Spleen (tissue), 11 donors: ENCODE measurements around the gene FAM110A. TPM values are rescaled to one million over a fixed set of nuclear protein-coding genes. Genes with fewer than 3 reads are reported as not detected.
A peak's percentile ranks its signal among the peaks of the same experiment; 100 is the strongest.

Experiments
- DNase-seq: peaks from one replicate; pipeline ENCODE4 v3.0.0-alpha.2; 2020
- H3K27ac ChIP-seq, 8 donors: fragments of 200-600 bp; sonication (generic) in 7 of 8; 1 replicate in 4 of 8; 2 replicates in 4 of 8; pipeline versions ENCODE4 v1.5.0 to v1.8.0; 2016 to 2021; ENCODE audit warnings: inconsistent platforms in 4 of 8, mild to moderate bottlenecking in 4 of 8, moderate library complexity in 1 of 8
- H3K27me3 ChIP-seq, 7 donors: fragments of 200-600 bp; sonication (generic) in 6 of 7; replicated peaks in 1 of 7; 1 replicate in 4 of 7; 2 replicates in 3 of 7; pipeline versions ENCODE4 v1.5.0 to v1.8.0; 2016 to 2021; ENCODE audit warnings: inconsistent platforms in 3 of 7, mild to moderate bottlenecking in 1 of 7
- H3K36me3 ChIP-seq, 6 donors: fragments of 200-600 bp; sonication (generic) in 5 of 6; 1 replicate in 4 of 6; 2 replicates in 2 of 6; pipeline versions ENCODE4 v1.5.0 to v1.8.0; 2016 to 2021; ENCODE audit warnings: inconsistent platforms in 2 of 6
- H3K4me1 ChIP-seq, 6 donors: fragments of 200-600 bp; sonication (generic) in 5 of 6; 1 replicate in 3 of 6; 2 replicates in 3 of 6; pipeline versions ENCODE4 v1.5.0 to v1.8.0; 2016 to 2021; ENCODE audit warnings: inconsistent platforms in 3 of 6
- H3K4me3 ChIP-seq, 8 donors: fragments of 200-600 bp; sonication (generic) in 7 of 8; 1 replicate in 4 of 8; 2 replicates in 4 of 8; pipeline versions ENCODE4 v1.5.0 to v1.8.0; 2016 to 2021; ENCODE audit warnings: inconsistent platforms in 4 of 8, mild to moderate bottlenecking in 4 of 8, moderate library complexity in 2 of 8
- H3K9me3 ChIP-seq, 8 donors: fragments of 200-600 bp; sonication (generic) in 7 of 8; 1 replicate in 4 of 8; 2 replicates in 4 of 8; pipeline versions ENCODE4 v1.5.0 to v1.8.0; 2016 to 2021; ENCODE audit warnings: inconsistent platforms in 4 of 8
- POLR2A ChIP-seq, 3 donors: fragments of 450-650 bp; IDR thresholded peaks; one replicate each; pipeline ENCODE4 v1.5.1; 2017; ENCODE audit warnings: antibody characterized with exemption in 3 of 3, mild to moderate bottlenecking in 1 of 3
- POLR2AphosphoS5 ChIP-seq, 3 donors: sonication (generic); formaldehyde crosslinking; IDR thresholded peaks; one replicate each; pipeline ENCODE4 v1.5.1; 2017; ENCODE audit warnings: antibody characterized with exemption in 3 of 3
- WGBS, 5 donors: extraction: QIAGEN DNeasy Blood & Tissue Kit in 3 of 5; methylation state at CpG; one replicate each; pipeline versions ENCODE4 v1.1.5 to v1.1.7; 2013 to 2018; 5-methylcytosine and 5-hydroxymethylcytosine counted together
- intact Hi-C: fragments of 100-400 bp; cut with DNase I; formaldehyde crosslinking; loops from one replicate; pipeline ENCODE4 v1.15.0; 2023; ENCODE audit warnings: low total_unique reads
- polyA plus RNA-seq, 3 donors: library from polyadenylated mRNA; stranded (reverse); fragments of 200-250 nt; gene quantifications; one replicate each; pipeline ENCODE4 v1.2.1, GENCODE V29; 2013
- total RNA-seq, 7 donors: library from RNA; depleted of rRNA in 3 of 7; stranded (reverse); fragments of >200 nt in 3 of 7; fragmentation: NEBNext Ultra II Directional in 4 of 7; extraction: Animal tissue kit (Norgen Biotek cat#: 25700) in 4 of 7; gene quantifications; one replicate each; pipeline versions ENCODE4 v1.1.0 to v1.2.1, GENCODE V29; 2016 to 2021
- TF ChIP-seq, protein P1 (sequence below), 11 experiments: fragments of 200-600 bp in 7 of 11; fragments of 450-650 bp in 4 of 11; sonication (generic) in 4 of 11; IDR thresholded peaks in 8 of 11; conservative IDR thresholded peaks in 3 of 11; 1 replicate in 7 of 11; 2 replicates in 4 of 11; pipeline versions ENCODE4 v1.4.0 to v1.8.0; 2016 to 2021; ENCODE audit warnings: antibody characterized with exemption in 11 of 11, inconsistent platforms in 4 of 11, mild to moderate bottlenecking in 1 of 11
- donor health status: healthy with polysubstance abuse.
- donor health status: DM: no; HTN: no; CAD: no; lungs with moderate emphysema.
- donor health status: DM: no; HTN: no; CAD: no.
- donor health status: Bipolar disorder and iron deficiency.
- donor health status: healthy.
- donor health status: DM: no; HTN: no; CAD: no.
- donor health status: DM: yes; HTN: yes; CAD: no.

The FAM110A gene
- total and polyA plus RNA-seq, 10 donors: 11.3 to 32.0 (median 23.2) TPM

DNA sequence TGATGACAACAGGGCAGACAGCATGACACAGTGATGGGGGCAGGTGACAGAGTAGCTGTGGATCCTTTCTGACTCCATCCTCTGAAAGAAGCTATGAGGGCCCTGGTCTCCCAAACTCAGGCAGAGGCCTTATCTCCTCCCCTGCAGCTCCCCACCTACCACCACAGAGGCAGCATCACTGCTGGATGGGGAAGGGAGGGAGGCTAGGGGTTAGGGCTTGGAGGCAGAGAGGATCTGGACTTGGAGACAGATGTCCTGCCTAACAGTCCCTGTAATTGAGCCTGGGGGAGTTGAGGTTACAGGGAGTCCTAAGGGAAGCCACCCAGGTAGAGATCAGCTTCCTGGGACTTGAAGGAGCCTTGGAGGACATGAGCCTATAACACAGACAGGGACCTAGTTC, 37.9 kb downstream of the FAM110A start:
- peak; percentile 56 for DNase-seq
- no peak overlapping the region for H3K4me3 ChIP-seq
- intact Hi-C loops: no loop called here
- H3K4me1 ChIP-seq: no peaks in the 10 kb centered on the region
- TF ChIP-seq POLR2AphosphoS5 (IDR thresholded peaks at IDR 0.05) (no peak), POLR2A (IDR thresholded peaks at IDR 0.05) (no peak)
- TF ChIP-seq, protein P1, sequence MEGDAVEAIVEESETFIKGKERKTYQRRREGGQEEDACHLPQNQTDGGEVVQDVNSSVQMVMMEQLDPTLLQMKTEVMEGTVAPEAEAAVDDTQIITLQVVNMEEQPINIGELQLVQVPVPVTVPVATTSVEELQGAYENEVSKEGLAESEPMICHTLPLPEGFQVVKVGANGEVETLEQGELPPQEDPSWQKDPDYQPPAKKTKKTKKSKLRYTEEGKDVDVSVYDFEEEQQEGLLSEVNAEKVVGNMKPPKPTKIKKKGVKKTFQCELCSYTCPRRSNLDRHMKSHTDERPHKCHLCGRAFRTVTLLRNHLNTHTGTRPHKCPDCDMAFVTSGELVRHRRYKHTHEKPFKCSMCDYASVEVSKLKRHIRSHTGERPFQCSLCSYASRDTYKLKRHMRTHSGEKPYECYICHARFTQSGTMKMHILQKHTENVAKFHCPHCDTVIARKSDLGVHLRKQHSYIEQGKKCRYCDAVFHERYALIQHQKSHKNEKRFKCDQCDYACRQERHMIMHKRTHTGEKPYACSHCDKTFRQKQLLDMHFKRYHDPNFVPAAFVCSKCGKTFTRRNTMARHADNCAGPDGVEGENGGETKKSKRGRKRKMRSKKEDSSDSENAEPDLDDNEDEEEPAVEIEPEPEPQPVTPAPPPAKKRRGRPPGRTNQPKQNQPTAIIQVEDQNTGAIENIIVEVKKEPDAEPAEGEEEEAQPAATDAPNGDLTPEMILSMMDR (IDR thresholded peaks at IDR 0.05 in 8 of 11, conservative IDR thresholded peaks at IDR 0.05 in 3 of 11): no peak
- H3K9me3 ChIP-seq: no peaks in the 10 kb centered on the region
- H3K27me3 ChIP-seq: no peaks in the 10 kb centered on the region
- no peaks in the 10 kb centered on the region for H3K36me3 ChIP-seq
- no peak overlapping the region for H3K27ac ChIP-seq

- no peaks in the 10 kb centered on the region for H3K27me3 ChIP-seq
- no peaks in the 10 kb centered on the region for H3K9me3 ChIP-seq
- intact Hi-C loops: no loop called here
- H3K27ac ChIP-seq: no peak overlapping the region
- TF ChIP-seq POLR2AphosphoS5 (IDR thresholded peaks at IDR 0.05): no peak
- TF ChIP-seq, protein P1 (IDR thresholded peaks at IDR 0.05 in 8 of 11, conservative IDR thresholded peaks at IDR 0.05 in 3 of 11): no peak
- TF ChIP-seq POLR2A (IDR thresholded peaks at IDR 0.05): no peak
- H3K36me3 ChIP-seq: no peaks in the 10 kb centered on the region
- no peaks in the 10 kb centered on the region for H3K4me1 ChIP-seq
- no peak for DNase-seq
- no peak overlapping the region for H3K4me3 ChIP-seq
- WGBS, 5 donors: 36 to 79% (median 56%) methylated on average over 2 of the region's 2 CpGs
Observed at GRCh38 chr20:871948-872347, 38.4 kb downstream of the FAM110A start.

DNA sequence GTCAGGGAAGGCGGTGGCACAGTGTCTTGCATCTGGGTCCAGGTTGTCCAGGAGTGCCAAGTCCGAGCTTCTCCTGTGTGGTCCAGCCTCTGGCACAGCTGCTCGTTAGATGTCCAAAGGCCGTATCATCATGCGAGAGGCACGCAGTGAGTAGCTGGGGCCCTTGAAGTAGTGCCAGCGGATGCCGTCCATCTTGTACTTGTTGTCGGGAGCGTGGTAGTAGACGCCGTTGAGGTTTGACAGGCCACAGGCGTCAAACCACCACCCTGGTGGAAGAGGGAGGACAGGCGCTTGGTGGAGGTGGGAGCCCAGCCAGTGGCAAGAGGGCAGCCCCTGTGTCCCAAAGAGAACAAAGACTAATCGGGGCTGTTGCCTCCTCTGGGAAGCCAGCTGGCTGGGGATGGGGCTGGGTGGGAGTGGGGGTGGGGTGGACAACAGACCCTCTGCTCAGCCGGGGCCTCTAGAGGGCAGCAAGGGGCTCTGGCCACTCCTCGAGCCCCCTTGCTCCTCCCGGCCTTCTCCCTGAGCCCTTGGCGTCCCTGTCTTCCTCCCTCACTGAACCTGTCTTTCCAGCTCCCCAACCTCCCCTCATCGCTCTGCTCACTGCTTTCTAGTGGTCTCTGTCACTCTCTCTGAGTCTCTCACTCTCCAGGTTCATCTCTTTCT, 39.5 kb downstream of the FAM110A start:
- H3K27me3 ChIP-seq: no peaks in the 10 kb centered on the region
- 62 to 80% (median 74%) methylated on average over 20 of the region's 20 CpGs for WGBS, 5 donors
- TF ChIP-seq, protein P1 (IDR thresholded peaks at IDR 0.05 in 8 of 11, conservative IDR thresholded peaks at IDR 0.05 in 3 of 11): no peak
- TF ChIP-seq POLR2A (IDR thresholded peaks at IDR 0.05) (no peak), POLR2AphosphoS5 (IDR thresholded peaks at IDR 0.05) (no peak)
- no peaks in the 10 kb centered on the region for H3K9me3 ChIP-seq
- no peak overlapping the region for H3K27ac ChIP-seq
- no peaks in the 10 kb centered on the region for H3K36me3 ChIP-seq
- DNase-seq: peak; percentile 51
- intact Hi-C loops: no loop called here
- H3K4me3 ChIP-seq: no peak overlapping the region
- H3K4me1 ChIP-seq: no peaks in the 10 kb centered on the region

DNA sequence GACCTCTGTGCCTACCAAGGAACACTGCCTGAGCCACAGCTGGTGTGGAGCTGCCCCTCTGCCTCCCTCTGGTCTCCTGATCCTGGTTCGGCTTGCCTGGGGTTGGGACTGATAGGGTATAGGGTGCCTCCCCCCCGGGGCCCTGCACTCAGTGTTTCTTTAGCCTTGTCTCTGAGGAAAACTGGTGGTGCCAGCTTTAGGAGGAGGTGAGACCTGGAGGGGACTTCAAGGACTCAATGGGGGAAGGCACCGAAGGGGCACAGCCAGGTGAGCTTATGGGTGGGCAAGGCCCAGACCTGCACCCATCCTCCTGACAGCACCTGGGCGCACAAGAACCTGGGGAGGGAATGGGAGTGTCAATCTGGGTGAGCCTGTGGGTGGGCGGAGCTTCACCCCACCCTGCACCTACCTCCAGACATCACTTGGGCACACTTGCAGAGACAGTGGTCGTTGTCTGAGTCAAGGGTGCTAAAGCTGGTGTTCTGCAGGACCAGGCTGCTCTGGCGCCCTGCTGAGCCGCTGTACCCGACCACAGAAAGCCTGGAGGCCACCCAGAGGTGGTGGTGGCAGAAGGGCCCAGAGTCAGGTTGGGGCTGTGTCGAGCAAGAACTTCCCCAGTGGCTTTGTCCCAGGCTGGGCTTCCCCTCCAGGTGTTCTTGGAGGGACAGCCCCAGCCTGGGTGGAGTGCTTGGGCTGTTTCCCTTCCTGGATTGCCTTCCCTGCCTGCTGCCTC, 40.5 kb downstream of the FAM110A start:
- peak; percentile 37 for DNase-seq
- 77 to 89% (median 85%) methylated on average over 9 to 10 of the region's 10 CpGs for WGBS, 5 donors
- Histone ChIP-seq H3K4me1 (no peaks in the 10 kb centered on the region), H3K36me3 (no peaks in the 10 kb centered on the region), H3K9me3 (no peaks in the 10 kb centered on the region), H3K27ac (no peak overlapping the region), H3K4me3 (no peak overlapping the region), H3K27me3 (no peaks in the 10 kb centered on the region)
- TF ChIP-seq POLR2A (IDR thresholded peaks at IDR 0.05) (no peak), POLR2AphosphoS5 (IDR thresholded peaks at IDR 0.05) (no peak)
- TF ChIP-seq, protein P1 (IDR thresholded peaks at IDR 0.05 in 8 of 11, conservative IDR thresholded peaks at IDR 0.05 in 3 of 11): no peak
- intact Hi-C loops: no loop called here
